Nephron (organoid): ENCODE measurements around the gene ACMSD.

Source experiments
- H3K27ac Mint-ChIP-seq, 3 experiments: 2 replicates each; pipeline ENCODE4 v1.8.0; 2020; ENCODE audit warnings: mixed read lengths in 3 of 3, mild to moderate bottlenecking in 2 of 3, moderate library complexity in 1 of 3
- H3K27me3 Mint-ChIP-seq: 2 replicates; pipeline ENCODE4 v1.8.0; 2021; ENCODE audit warnings: low read depth, mild to moderate bottlenecking, moderate library complexity, mixed read lengths
- H3K36me3 Mint-ChIP-seq: 2 replicates; pipeline ENCODE4 v1.8.0; 2020; ENCODE audit warnings: low read depth, mixed read lengths
- H3K4me1 Mint-ChIP-seq: 2 replicates; pipeline ENCODE4 v1.8.0; 2020; ENCODE audit warnings: mixed read lengths
- H3K4me3 Mint-ChIP-seq, 3 experiments: 2 replicates each; pipeline ENCODE4 v1.8.0; 2020; ENCODE audit warnings: mild to moderate bottlenecking in 3 of 3, mixed read lengths in 3 of 3, moderate library complexity in 2 of 3
- H3K9me3 Mint-ChIP-seq: 2 replicates; pipeline ENCODE4 v1.8.0; 2020; ENCODE audit warnings: mixed read lengths
- CTCF ChIP-seq, 3 experiments: fragments of 200-600 bp; sonication (generic); IDR thresholded peaks; one replicate each; pipeline ENCODE4 v1.5.0; 2021; ENCODE audit warnings: antibody characterized with exemption in 3 of 3; ENCODE audit not compliant: unreplicated experiment in 3 of 3

ACMSD gene

GRCh38 chr2:134875309-134875708 lies 36.9 kb downstream of the ACMSD start:
- Mint-ChIP-seq H3K27me3 (no peaks in the 10 kb centered on the region), H3K4me3 (no peak overlapping the region), H3K36me3 (peaks cover 40% of the 10 kb centered on the region), H3K27ac (no peak overlapping the region), H3K9me3 (peaks cover 17% of the 10 kb centered on the region), H3K4me1 (no peaks in the 10 kb centered on the region)
- no peak for TF ChIP-seq CTCF (IDR thresholded peaks at IDR 0.05; ENCODE audit: unreplicated experiment in 3 of 3)

GRCh38 chr2:134882773-134883172 lies 44.4 kb downstream of the ACMSD start:
- H3K4me3 Mint-ChIP-seq = no peak overlapping the region
- no peak for TF ChIP-seq CTCF (IDR thresholded peaks at IDR 0.05; ENCODE audit: unreplicated experiment in 3 of 3)
- H3K4me1 Mint-ChIP-seq = no peaks in the 10 kb centered on the region
- peaks cover 14% of the 10 kb centered on the region for H3K9me3 Mint-ChIP-seq
- H3K27ac Mint-ChIP-seq = no peak overlapping the region
- H3K27me3 Mint-ChIP-seq = no peaks in the 10 kb centered on the region
- peaks cover 26% of the 10 kb centered on the region for H3K36me3 Mint-ChIP-seq

- Mint-ChIP-seq H3K27me3 (no peaks in the 10 kb centered on the region), H3K4me1 (no peaks in the 10 kb centered on the region), H3K27ac (no peak overlapping the region), H3K4me3 (no peak overlapping the region), H3K9me3 (peaks cover 14% of the 10 kb centered on the region), H3K36me3 (peaks cover 20% of the 10 kb centered on the region)
- TF ChIP-seq CTCF (IDR thresholded peaks at IDR 0.05; ENCODE audit: unreplicated experiment in 3 of 3) = no peak
These were observed 45.3 kb downstream of the ACMSD start for GRCh38 chr2:134883552-134884293.

- Mint-ChIP-seq H3K36me3 (peaks cover 13% of the 10 kb centered on the region), H3K4me1 (no peaks in the 10 kb centered on the region), H3K9me3 (peaks cover 8% of the 10 kb centered on the region), H3K27me3 (no peaks in the 10 kb centered on the region), H3K27ac (no peak overlapping the region), H3K4me3 (no peak overlapping the region)
- TF ChIP-seq CTCF (IDR thresholded peaks at IDR 0.05; ENCODE audit: unreplicated experiment in 3 of 3) = no peak
These were observed 46.0 kb downstream of the ACMSD start for GRCh38 chr2:134884435-134884834.

GRCh38 chr2:134892282-134893035 lies 54.0 kb downstream of the ACMSD start:
- Mint-ChIP-seq H3K27ac (peak overlapping the region in 1 of 3 experiments; percentile 9), H3K4me3 (no peak overlapping the region), H3K4me1 (no peaks in the 10 kb centered on the region), H3K9me3 (no peaks in the 10 kb centered on the region), H3K36me3 (no peaks in the 10 kb centered on the region), H3K27me3 (no peaks in the 10 kb centered on the region)
- TF ChIP-seq CTCF (IDR thresholded peaks at IDR 0.05; ENCODE audit: unreplicated experiment in 3 of 3) = no peak
